ENCODE data around the gene ETV4. TPM values are rescaled to one million over a fixed set of nuclear protein-coding genes. Genes with fewer than 3 reads are reported as not detected.

ETV4 gene
- total RNA-seq, 1 donor from 2014 or later, result 1.1 TPM

GRCh38 chr17:43547659-43548256 is 1.6 kb upstream of the ETV4 start:
- peaks cover 67% of the 10 kb centered on the region for H3K27me3 ChIP-seq
- no peak overlapping the region for H3K9ac ChIP-seq
- Mint-ChIP-seq H3K27ac (no peak overlapping the region), H3K4me3 (peak overlapping the region; percentile 97), H3K36me3 (no peaks in the 10 kb centered on the region), H3K4me1 (peaks cover 59% of the 10 kb centered on the region), H3K27me3 (ENCODE audit: insufficient read depth, low read depth) (peaks cover 23% of the 10 kb centered on the region), H3K9me3 (no peaks in the 10 kb centered on the region)
- no peak for TF ChIP-seq EZH2 (IDR thresholded peaks at IDR 0.05)
- TF ChIP-seq CTCF (IDR thresholded peaks at IDR 0.05), result no peak
- no peak for TF ChIP-seq EZH2phosphoT487 (IDR thresholded peaks at IDR 0.05)
- no peak overlapping the region for H3K27ac ChIP-seq
- H3K4me2 ChIP-seq, result no peak overlapping the region
- no peaks in the 10 kb centered on the region for H3K36me3 ChIP-seq
- no peak overlapping the region for H3K4me3 ChIP-seq
- peaks cover 19% of the 10 kb centered on the region for H3K4me1 ChIP-seq
- no peak for DNase-seq (ENCODE audit: low spot score)
- H3F3A ChIP-seq (ENCODE audit: low read depth), result peaks cover 25% of the 10 kb centered on the region
- H4K20me1 ChIP-seq (ENCODE audit: low read depth), result peaks cover 26% of the 10 kb centered on the region
- no peaks in the 10 kb centered on the region for H3K79me2 ChIP-seq (ENCODE audit: low read depth)
- H2AFZ ChIP-seq (replicated peaks), result no peak overlapping the region
- no peaks in the 10 kb centered on the region for H3K9me3 ChIP-seq (ENCODE audit: low read depth)

DNA sequence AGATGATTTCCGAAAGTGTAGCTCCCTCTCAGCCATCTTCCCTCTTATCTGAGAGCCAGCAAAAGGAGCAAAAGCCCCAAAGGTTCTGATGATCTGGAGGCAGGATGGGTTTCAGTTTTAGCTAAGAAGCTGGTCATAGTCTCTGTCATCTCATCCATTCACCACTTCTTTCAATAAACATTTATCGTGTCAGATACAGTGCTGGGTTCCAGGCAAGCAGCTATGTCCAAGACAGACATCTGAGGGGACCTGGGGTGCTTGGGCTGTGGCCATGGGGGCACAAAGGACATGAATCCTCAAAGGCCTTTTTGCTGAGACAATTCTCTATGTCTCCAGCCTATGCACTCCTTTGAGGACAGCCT is 1.0 kb upstream of the ETV4 start:
- Mint-ChIP-seq H3K4me3 (peak overlapping the region; percentile 97), H3K9me3 (no peaks in the 10 kb centered on the region), H3K36me3 (no peaks in the 10 kb centered on the region), H3K27ac (no peak overlapping the region), H3K27me3 (ENCODE audit: insufficient read depth, low read depth) (peaks cover 24% of the 10 kb centered on the region), H3K4me1 (peaks cover 60% of the 10 kb centered on the region)
- TF ChIP-seq EZH2 (IDR thresholded peaks at IDR 0.05), result no peak
- no peak for TF ChIP-seq EZH2phosphoT487 (IDR thresholded peaks at IDR 0.05)
- no peak for TF ChIP-seq CTCF (IDR thresholded peaks at IDR 0.05)
- H3K4me3 ChIP-seq, result no peak overlapping the region
- peaks cover 20% of the 10 kb centered on the region for H3K4me1 ChIP-seq
- H3K9ac ChIP-seq, result no peak overlapping the region
- no peaks in the 10 kb centered on the region for H3K79me2 ChIP-seq (ENCODE audit: low read depth)
- H3K27me3 ChIP-seq, result peaks cover 73% of the 10 kb centered on the region
- peaks cover 26% of the 10 kb centered on the region for H4K20me1 ChIP-seq (ENCODE audit: low read depth)
- H2AFZ ChIP-seq (replicated peaks), result no peak overlapping the region
- no peak for DNase-seq (ENCODE audit: low spot score)
- peaks cover 23% of the 10 kb centered on the region for H3F3A ChIP-seq (ENCODE audit: low read depth)
- no peaks in the 10 kb centered on the region for H3K9me3 ChIP-seq (ENCODE audit: low read depth)
- H3K4me2 ChIP-seq, result no peak overlapping the region
- no peak overlapping the region for H3K27ac ChIP-seq
- H3K36me3 ChIP-seq, result no peaks in the 10 kb centered on the region

GRCh38 chr17:43545383-43545632 is 832 bp downstream of the ETV4 start:
- Histone ChIP-seq H3K27me3 (peaks cover 79% of the 10 kb centered on the region), H2AFZ (replicated peaks) (peak overlapping the region; percentile 68)
- peaks cover 67% of the 10 kb centered on the region for H3K4me1 Mint-ChIP-seq

DNA sequence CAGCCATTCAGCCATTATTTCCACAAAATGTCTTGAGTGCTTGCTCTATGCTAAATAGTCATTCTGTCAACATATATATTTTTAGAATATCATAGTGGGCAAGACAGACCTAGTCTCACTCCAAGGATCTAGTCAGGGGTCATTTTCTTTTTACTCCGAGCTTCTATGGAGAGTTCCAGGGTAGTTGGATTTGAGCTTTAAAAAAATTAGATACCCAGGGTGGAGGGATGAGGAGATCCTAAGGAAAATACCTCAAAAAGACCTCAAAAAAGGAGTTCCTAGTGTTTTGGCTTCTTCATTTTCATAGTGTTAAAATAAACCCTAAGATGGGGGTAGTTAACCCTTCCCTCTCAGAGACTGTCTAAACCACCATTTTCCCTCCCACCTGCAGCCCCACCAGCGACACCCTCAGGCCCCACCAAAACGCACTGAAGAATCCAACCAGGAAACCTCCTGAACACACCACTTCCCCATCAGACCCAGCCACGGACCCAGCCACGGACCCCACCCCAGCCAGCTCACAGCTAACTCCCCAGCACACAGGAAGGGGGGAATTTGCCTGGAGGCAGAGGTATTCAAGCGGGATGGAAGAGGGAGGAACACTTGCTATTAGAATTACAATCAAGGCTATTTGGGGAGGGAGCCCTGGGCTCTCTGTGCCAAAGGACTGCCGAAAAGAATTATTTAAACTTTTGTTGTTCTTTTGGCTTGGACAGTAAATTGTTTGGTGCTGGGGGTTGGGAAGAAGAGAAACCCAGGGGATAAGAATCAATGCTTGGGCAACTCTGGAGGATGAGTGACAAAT is 2.2 kb downstream of the ETV4 start:
- H4K20me1 ChIP-seq (ENCODE audit: low read depth), result peaks cover 26% of the 10 kb centered on the region
- no peak overlapping the region for H3K9ac ChIP-seq
- TF ChIP-seq EZH2phosphoT487 (IDR thresholded peaks at IDR 0.05) (no peak), EZH2 (IDR thresholded peaks at IDR 0.05) (peak; percentile 21), CTCF (IDR thresholded peaks at IDR 0.05) (peak; percentile 21)
- DNase-seq (ENCODE audit: low spot score), result no peak
- H3K27me3 ChIP-seq, result peaks cover 73% of the 10 kb centered on the region
- peaks cover 35% of the 10 kb centered on the region for H3K4me1 ChIP-seq
- peak overlapping the region; percentile 95 for H3K4me2 ChIP-seq
- H3K36me3 Mint-ChIP-seq, result peaks cover 8% of the 10 kb centered on the region
- peak overlapping the region; percentile 97 for H3K4me3 Mint-ChIP-seq
- H3K27ac ChIP-seq, result no peak overlapping the region
- no peak overlapping the region for H3K27ac Mint-ChIP-seq
- H3K9me3 Mint-ChIP-seq, result no peaks in the 10 kb centered on the region
- H3K9me3 ChIP-seq (ENCODE audit: low read depth), result no peaks in the 10 kb centered on the region
- no peak overlapping the region for H2AFZ ChIP-seq (replicated peaks)
- no peaks in the 10 kb centered on the region for H3K36me3 ChIP-seq
- peak overlapping the region; percentile 52 for H3K4me3 ChIP-seq
- peaks cover 23% of the 10 kb centered on the region for H3F3A ChIP-seq (ENCODE audit: low read depth)
- peaks cover 66% of the 10 kb centered on the region for H3K4me1 Mint-ChIP-seq
- no peaks in the 10 kb centered on the region for H3K79me2 ChIP-seq (ENCODE audit: low read depth)
- H3K27me3 Mint-ChIP-seq (ENCODE audit: insufficient read depth, low read depth), result peaks cover 13% of the 10 kb centered on the region

More at GRCh38 chr17:43545383-43545632, 832 bp downstream of the ETV4 start:
- H3K27ac ChIP-seq, result no peak overlapping the region
- H3K4me1 ChIP-seq, result peaks cover 35% of the 10 kb centered on the region
- H3K9me3 Mint-ChIP-seq, result no peaks in the 10 kb centered on the region
- H3K9me3 ChIP-seq (ENCODE audit: low read depth), result no peaks in the 10 kb centered on the region
- TF ChIP-seq EZH2phosphoT487 (IDR thresholded peaks at IDR 0.05) (no peak), EZH2 (IDR thresholded peaks at IDR 0.05) (peak; percentile 14)
- H3K4me3 ChIP-seq, result peak overlapping the region; percentile 52
- no peak overlapping the region for H3K27ac Mint-ChIP-seq
- no peaks in the 10 kb centered on the region for H3K36me3 ChIP-seq
- peak overlapping the region; percentile 95 for H3K4me2 ChIP-seq
- no peaks in the 10 kb centered on the region for H3K79me2 ChIP-seq (ENCODE audit: low read depth)
- H3K27me3 Mint-ChIP-seq (ENCODE audit: insufficient read depth, low read depth), result peaks cover 21% of the 10 kb centered on the region
- DNase-seq (ENCODE audit: low spot score), result no peak
- peaks cover 26% of the 10 kb centered on the region for H4K20me1 ChIP-seq (ENCODE audit: low read depth)
- H3K36me3 Mint-ChIP-seq, result no peaks in the 10 kb centered on the region
- peaks cover 23% of the 10 kb centered on the region for H3F3A ChIP-seq (ENCODE audit: low read depth)
- no peak overlapping the region for H3K9ac ChIP-seq
- peak overlapping the region; percentile 97 for H3K4me3 Mint-ChIP-seq

All from neural progenitor cell (in vitro differentiated cells).